SK-N-SH (cell line): ENCODE measurements around the gene ATP1A2. TPM values are rescaled to one million over a fixed set of nuclear protein-coding genes. Genes with fewer than 3 reads are reported as not detected.
A peak's percentile ranks its signal among the peaks of the same experiment; 100 is the strongest.

Source experiments
- CTCF ChIA-PET: fragments of 300-600, 350-600 bp; formaldehyde crosslinking; extraction: SDS; loops from one replicate; lab custom pipeline; 2021; lab: Yijun Ruan, JAX
- POLR2A ChIA-PET: fragments of 350-600 bp; sonication (Branson Sonifier 250); formaldehyde crosslinking; extraction: SDS; loops from one replicate; lab custom pipeline; 2020; ENCODE audit warnings: antibody characterized with exemption, inconsistent platforms; lab: Yijun Ruan, JAX
- DNase-seq: peaks from one replicate; pipeline ENCODE4 v3.0.0; 2012
- H2AFZ ChIP-seq: fragments of 200-600 bp; sonication (generic); 2 replicates; pipeline ENCODE4 v1.8.1; 2016; ENCODE audit warnings: antibody characterized with exemption, mild to moderate bottlenecking, low read depth
- H3F3A ChIP-seq: fragments of 200-600 bp; sonication (generic); replicated peaks from 2 replicates; pipeline ENCODE3; 2016; ENCODE audit warnings: antibody characterized with exemption, mild to moderate bottlenecking; ENCODE audit not compliant: insufficient read depth
- H3K27ac ChIP-seq, 2 experiments: fragments of 200-500 bp in 1 of 2; fragments of 200-600 bp in 1 of 2; sonication (Bioruptor generic) in 1 of 2; sonication (generic), shearing (Covaris generic) in 1 of 2; 2 replicates each; pipeline versions ENCODE4 v1.5.1 to v1.6.1; 2014 to 2016; ENCODE audit warnings: low read depth in 2 of 2, inconsistent platforms in 1 of 2, low read length in 1 of 2, mild to moderate bottlenecking in 1 of 2, mixed read lengths in 1 of 2
- H3K27me3 ChIP-seq: fragments of 200-600 bp; sonication (generic), shearing (Covaris generic); 2 replicates; pipeline ENCODE4 v1.6.1; 2016; ENCODE audit warnings: mixed run types; ENCODE audit not compliant: insufficient read depth
- H3K36me3 ChIP-seq, 2 experiments: fragments of 200-500 bp in 1 of 2; fragments of 200-600 bp in 1 of 2; sonication (Bioruptor generic) in 1 of 2; sonication (generic) in 1 of 2; replicated peaks in 1 of 2; 2 replicates each; pipeline versions ENCODE3 to v1.5.1; 2014 to 2016; ENCODE audit warnings: low read length in 1 of 2, mild to moderate bottlenecking in 1 of 2; ENCODE audit not compliant: insufficient read depth in 2 of 2, control insufficient read depth in 1 of 2
- H3K4me1 ChIP-seq, 2 experiments: fragments of 200-500 bp in 1 of 2; fragments of 200-600 bp in 1 of 2; sonication (Bioruptor generic) in 1 of 2; sonication (generic), shearing (Covaris generic) in 1 of 2; 2 replicates each; pipeline versions ENCODE4 v1.5.1 to v1.6.1; 2014 to 2016; ENCODE audit warnings: low read depth in 1 of 2, low read length in 1 of 2, mixed run types in 1 of 2; ENCODE audit not compliant: insufficient read depth in 2 of 2, control insufficient read depth in 1 of 2
- H3K4me2 ChIP-seq: fragments of 200-600 bp; sonication (generic), shearing (Covaris generic); 2 replicates; pipeline ENCODE4 v1.6.1; 2017; ENCODE audit warnings: mixed run types
- H3K4me3 ChIP-seq, 2 experiments: fragments of 200-500 bp in 1 of 2; fragments of 200-600 bp in 1 of 2; sonication (Bioruptor generic) in 1 of 2; sonication (generic), shearing (Covaris generic) in 1 of 2; 2 replicates each; pipeline versions ENCODE4 v1.5.1 to v1.8.1; 2014 to 2016; ENCODE audit warnings: low read depth in 2 of 2, inconsistent platforms in 1 of 2, low read length in 1 of 2, mild to moderate bottlenecking in 1 of 2, mixed read lengths in 1 of 2, moderate library complexity in 1 of 2
- H3K79me2 ChIP-seq: fragments of 200-600 bp; sonication (generic); 2 replicates; pipeline ENCODE4 v1.8.1; 2017; ENCODE audit warnings: mild to moderate bottlenecking; ENCODE audit not compliant: insufficient read depth
- H3K9ac ChIP-seq: fragments of 200-600 bp; sonication (generic); 2 replicates; pipeline ENCODE4 v1.6.1; 2017; ENCODE audit warnings: mixed run types
- H3K9me2 ChIP-seq: fragments of 200-600 bp; sonication (generic); 2 replicates; pipeline ENCODE4 v1.6.1; 2017; ENCODE audit warnings: mixed run types
- H3K9me3 ChIP-seq: fragments of 200-600 bp; sonication (generic); 2 replicates; pipeline ENCODE4 v1.6.1; 2017; ENCODE audit warnings: mixed run types, mild to moderate bottlenecking, moderate library complexity
- H4K20me1 ChIP-seq: fragments of 200-600 bp; sonication (generic); 2 replicates; pipeline ENCODE4 v1.6.1; 2017; ENCODE audit warnings: mild to moderate bottlenecking, mixed run types; ENCODE audit not compliant: insufficient read depth
- ELF1 ChIP-seq: IDR thresholded peaks from 2 replicates; pipeline ENCODE4 v1.4.0; 2012
- EP300 ChIP-seq, 2 experiments: IDR thresholded peaks; 2 replicates each; pipeline versions ENCODE4 v1.4.0 to v1.6.1; 2012; ENCODE audit warnings: borderline replicate concordance in 1 of 2, low read depth in 1 of 2, low read length in 1 of 2
- EZH2phosphoT487 ChIP-seq: fragments of 200-600 bp; sonication (generic); IDR thresholded peaks from 2 replicates; pipeline ENCODE4 v1.6.1; 2017; ENCODE audit warnings: low read depth, mixed run types, mild to moderate bottlenecking, antibody characterized with exemption, moderate library complexity, borderline replicate concordance
- FOSL2 ChIP-seq: IDR thresholded peaks from 2 replicates; pipeline ENCODE4 v1.4.0; 2012; ENCODE audit warnings: low read depth, mild to moderate bottlenecking, moderate library complexity, borderline replicate concordance
- JUND ChIP-seq: IDR thresholded peaks from 2 replicates; pipeline ENCODE4 v1.4.0; 2012
- MXI1 ChIP-seq: IDR thresholded peaks from 2 replicates; pipeline ENCODE4 v1.6.1; 2012; ENCODE audit warnings: mild to moderate bottlenecking, low read depth, low read length, improper control_type of control experiment
- NRF1 ChIP-seq: IDR thresholded peaks from 2 replicates; pipeline ENCODE4 v1.6.1; 2012; ENCODE audit warnings: low read depth, mild to moderate bottlenecking, low read length
- RAD21 ChIP-seq: IDR thresholded peaks from 2 replicates; pipeline ENCODE4 v1.6.1; 2012; ENCODE audit warnings: mild to moderate bottlenecking, low read length
- RXRA ChIP-seq: IDR thresholded peaks from 2 replicates; pipeline ENCODE4 v1.4.0; 2012; ENCODE audit warnings: low read depth, mild to moderate bottlenecking, borderline replicate concordance
- TCF12 ChIP-seq: IDR thresholded peaks from 2 replicates; pipeline ENCODE4 v1.4.0; 2012
- WGBS: methylation state at CpG from one replicate; pipeline ENCODE4 v1.1.6; 2017; ENCODE audit warnings: low lambda C conversion rate; 5-methylcytosine and 5-hydroxymethylcytosine counted together
- polyA plus RNA-seq, 3 experiments: library from polyadenylated mRNA; depleted of rRNA; stranded (reverse); fragments of >200 nt; gene quantifications; 2 replicates each; pipeline ENCODE4 v1.2.3, GENCODE V29; 2012
- TF ChIP-seq, protein P1 (sequence below): IDR thresholded peaks from 2 replicates; pipeline ENCODE4 v1.4.0; 2012; ENCODE audit warnings: low read depth, borderline replicate concordance
- TF ChIP-seq, protein P2 (sequence below): fragments of 200-600 bp; sonication (generic); IDR thresholded peaks from 2 replicates; pipeline ENCODE4 v1.6.1; 2017; ENCODE audit warnings: antibody characterized with exemption, mild to moderate bottlenecking, moderate library complexity
- TF ChIP-seq, protein P3 (sequence below): IDR thresholded peaks from 2 replicates; pipeline ENCODE4; 2012

The ATP1A2 gene
- polyA plus RNA-seq, 1 of the 3 experiments (the other 2 are of a cell fraction): 0.07 TPM

DNA sequence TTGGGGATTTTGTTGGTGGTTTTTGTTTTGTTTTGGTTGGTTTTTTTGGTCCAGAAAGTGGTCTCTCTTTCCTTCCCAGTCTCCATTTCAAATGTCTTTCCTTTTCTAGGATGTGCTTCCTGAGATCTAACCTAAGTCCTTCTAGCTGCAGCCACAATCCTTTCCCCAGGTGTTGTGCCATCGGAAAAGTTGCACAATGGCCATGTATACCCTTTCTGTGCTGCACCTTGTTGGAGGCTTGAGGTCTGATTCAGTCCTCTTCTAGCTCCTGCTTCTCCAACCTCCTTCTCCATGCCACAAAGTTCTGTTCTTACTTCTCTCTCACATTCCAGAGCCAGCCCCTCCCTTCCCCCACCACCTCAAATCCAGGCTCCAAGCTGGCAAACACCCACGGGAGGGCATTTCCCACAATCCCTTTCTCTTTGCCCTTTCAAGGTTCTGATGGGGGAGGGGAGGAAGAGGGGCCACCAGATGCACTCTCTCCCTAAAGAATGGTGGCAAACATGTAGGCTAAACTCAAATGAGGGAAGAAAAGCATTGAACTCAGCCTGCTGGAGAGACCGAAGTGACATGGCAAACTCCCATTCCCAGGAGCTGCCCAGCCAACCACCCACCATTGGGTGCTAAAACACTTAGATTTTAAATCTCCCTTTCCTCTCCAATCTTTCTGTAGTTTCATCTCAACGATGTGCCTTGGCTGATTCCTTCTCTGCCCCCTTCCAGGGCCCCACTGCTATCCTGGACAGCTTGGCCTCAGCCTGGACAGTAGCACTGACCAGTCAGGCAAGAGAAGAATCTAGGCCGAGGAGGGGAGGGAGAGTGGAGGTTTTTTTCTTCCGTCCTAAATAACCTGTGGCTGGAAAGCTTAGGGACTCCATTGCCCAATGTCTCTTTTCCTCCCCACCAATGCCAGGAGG, 48.5 kb upstream of the ATP1A2 start (continued):
- TF ChIP-seq, protein P1, sequence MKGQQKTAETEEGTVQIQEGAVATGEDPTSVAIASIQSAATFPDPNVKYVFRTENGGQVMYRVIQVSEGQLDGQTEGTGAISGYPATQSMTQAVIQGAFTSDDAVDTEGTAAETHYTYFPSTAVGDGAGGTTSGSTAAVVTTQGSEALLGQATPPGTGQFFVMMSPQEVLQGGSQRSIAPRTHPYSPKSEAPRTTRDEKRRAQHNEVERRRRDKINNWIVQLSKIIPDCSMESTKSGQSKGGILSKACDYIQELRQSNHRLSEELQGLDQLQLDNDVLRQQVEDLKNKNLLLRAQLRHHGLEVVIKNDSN: no peak
- TF ChIP-seq JUND: no peak
- no peak for TF ChIP-seq RAD21
- TF ChIP-seq RXRA: no peak

DNA sequence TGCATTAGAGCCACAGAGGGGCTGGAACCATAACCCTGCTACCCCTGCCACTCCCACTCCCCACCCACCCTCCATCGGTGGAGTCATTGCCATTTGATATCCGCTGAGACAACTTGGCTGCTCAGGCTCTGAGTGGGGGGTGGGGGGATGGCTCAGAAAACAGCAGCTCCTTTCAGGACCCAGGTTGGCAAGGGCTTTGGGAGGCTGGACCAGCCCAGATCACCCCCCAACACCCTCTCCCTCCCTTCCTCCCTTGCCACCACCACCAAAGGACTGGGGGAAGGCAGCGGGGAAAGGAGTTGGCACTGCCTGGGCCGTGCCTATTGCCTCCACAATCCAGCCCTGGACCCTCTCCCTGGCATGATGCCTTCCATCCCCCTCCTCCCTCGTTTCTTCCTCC, 47.3 kb upstream of the ATP1A2 start:
- Histone ChIP-seq H3K27me3 (peaks cover 48% of the 10 kb centered on the region), H3K9ac (no peak overlapping the region), H3K27ac (no peak overlapping the region), H3K9me2 (no peaks in the 10 kb centered on the region), H4K20me1 (no peaks in the 10 kb centered on the region), H3F3A (no peaks in the 10 kb centered on the region), H3K4me3 (no peak overlapping the region), H3K36me3 (no peaks in the 10 kb centered on the region), H3K9me3 (no peaks in the 10 kb centered on the region), H3K4me1 (peaks cover 0 to 9% of the 10 kb centered on the region in 2 experiments; a peak in 1 of 4 replicates), H3K79me2 (no peaks in the 10 kb centered on the region), H2AFZ (no peak overlapping the region), H3K4me2 (no peak overlapping the region)
- WGBS: 54% methylated on average over 5 of the region's 5 CpGs
- DNase-seq: no peak
- CTCF ChIA-PET: interaction anchor here (0.8 to 10.7 kb wide), 6 partner anchors 11 to 184 kb away, joined by 3 to 74 read pairs (median 5); partner anchors contain the start of gene KCNJ9
- no peak for TF ChIP-seq TCF12
- no peak for TF ChIP-seq RXRA
- no peak for TF ChIP-seq FOSL2
- no peak for TF ChIP-seq ELF1
- TF ChIP-seq, all 33 proteins: peak for 0
- POLR2A ChIA-PET: no interaction called here

DNA sequence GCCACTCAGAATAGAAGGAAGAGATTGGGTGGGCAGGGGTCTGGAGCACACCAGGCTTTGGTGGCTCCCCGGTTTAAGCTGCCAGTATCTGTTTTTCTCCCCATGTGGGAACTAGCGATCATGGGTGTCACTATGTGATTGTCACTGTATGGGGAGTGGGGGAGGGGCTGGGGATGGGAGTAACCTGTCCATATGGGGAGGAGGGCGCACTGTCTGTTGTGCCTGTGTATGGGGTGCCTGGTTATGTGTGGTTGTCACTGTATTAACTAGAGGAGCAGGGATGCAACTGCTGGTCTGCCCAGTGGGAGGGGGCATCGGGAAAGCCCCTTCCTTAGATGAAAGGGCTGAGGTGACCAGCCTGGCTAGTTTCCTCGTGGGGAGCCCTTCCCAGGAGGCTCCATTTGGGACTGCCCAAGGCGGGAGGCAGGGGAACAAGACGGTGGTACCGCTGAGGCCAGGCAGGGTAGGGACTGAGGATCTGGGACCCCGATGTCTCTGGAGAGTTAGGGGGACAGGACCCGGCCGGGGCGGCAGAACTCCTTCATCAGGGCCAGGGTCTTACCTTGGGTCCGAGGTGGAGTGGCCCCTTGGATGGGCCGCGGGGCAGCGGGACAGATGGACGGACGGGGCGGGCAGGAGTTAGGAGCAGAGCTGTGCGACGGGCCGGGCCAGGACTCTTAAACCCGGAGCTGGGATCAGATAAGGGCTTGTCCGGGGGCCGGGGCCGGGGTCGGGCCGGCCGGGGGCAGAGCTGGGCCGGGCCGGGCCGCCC, 45.9 kb upstream of the ATP1A2 start, which contains the start of gene KCNJ10:
Gene KCNJ10, minus strand, starts transcription at position 701 of the 772 bp plus-strand sequence. CDS start 27,628 bp downstream, outside the sequence.
- Histone ChIP-seq H2AFZ (peak within 1 kb of the TSS; percentile 86), H3K4me3 (peak within 1 kb of the TSS; percentile 52 to 68), H3K36me3 (no peaks in the 10 kb centered on the region), H3K9me2 (no peaks in the 10 kb centered on the region), H4K20me1 (no peaks in the 10 kb centered on the region), H3K4me1 (peaks cover 0 to 9% of the 10 kb centered on the region in 2 experiments; a peak in 1 of 4 replicates), H3K79me2 (no peaks in the 10 kb centered on the region), H3F3A (no peaks in the 10 kb centered on the region), H3K27ac (no peak within 1 kb of the TSS), H3K27me3 (peaks cover 34% of the 10 kb centered on the region), H3K4me2 (peak within 1 kb of the TSS; percentile 91), H3K9me3 (no peaks in the 10 kb centered on the region), H3K9ac (no peak within 1 kb of the TSS)
- ChIA-PET POLR2A (interaction anchor here (0.5 to 1.1 kb wide), 3 partner anchors 17 to 139 kb away, joined by 3 read pairs; partner anchors contain the start of gene IGSF8), CTCF (interaction anchor here (0.6 to 14.2 kb wide), 7 partner anchors 9 to 183 kb away, joined by 3 to 163 read pairs (median 6); no protein-coding TSS in a partner anchor)
- no peak for DNase-seq
- no peak for TF ChIP-seq NRF1
- TF ChIP-seq TCF12: no peak
- TF ChIP-seq, protein P2, sequence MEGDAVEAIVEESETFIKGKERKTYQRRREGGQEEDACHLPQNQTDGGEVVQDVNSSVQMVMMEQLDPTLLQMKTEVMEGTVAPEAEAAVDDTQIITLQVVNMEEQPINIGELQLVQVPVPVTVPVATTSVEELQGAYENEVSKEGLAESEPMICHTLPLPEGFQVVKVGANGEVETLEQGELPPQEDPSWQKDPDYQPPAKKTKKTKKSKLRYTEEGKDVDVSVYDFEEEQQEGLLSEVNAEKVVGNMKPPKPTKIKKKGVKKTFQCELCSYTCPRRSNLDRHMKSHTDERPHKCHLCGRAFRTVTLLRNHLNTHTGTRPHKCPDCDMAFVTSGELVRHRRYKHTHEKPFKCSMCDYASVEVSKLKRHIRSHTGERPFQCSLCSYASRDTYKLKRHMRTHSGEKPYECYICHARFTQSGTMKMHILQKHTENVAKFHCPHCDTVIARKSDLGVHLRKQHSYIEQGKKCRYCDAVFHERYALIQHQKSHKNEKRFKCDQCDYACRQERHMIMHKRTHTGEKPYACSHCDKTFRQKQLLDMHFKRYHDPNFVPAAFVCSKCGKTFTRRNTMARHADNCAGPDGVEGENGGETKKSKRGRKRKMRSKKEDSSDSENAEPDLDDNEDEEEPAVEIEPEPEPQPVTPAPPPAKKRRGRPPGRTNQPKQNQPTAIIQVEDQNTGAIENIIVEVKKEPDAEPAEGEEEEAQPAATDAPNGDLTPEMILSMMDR: no peak
- no peak for TF ChIP-seq EP300 (IDR thresholded peaks at IDR 0.05; ENCODE audit: borderline replicate concordance in 1 of 2, low read depth in 1 of 2, low read length in 1 of 2)
- TF ChIP-seq FOSL2: no peak
- TF ChIP-seq, protein P3, sequence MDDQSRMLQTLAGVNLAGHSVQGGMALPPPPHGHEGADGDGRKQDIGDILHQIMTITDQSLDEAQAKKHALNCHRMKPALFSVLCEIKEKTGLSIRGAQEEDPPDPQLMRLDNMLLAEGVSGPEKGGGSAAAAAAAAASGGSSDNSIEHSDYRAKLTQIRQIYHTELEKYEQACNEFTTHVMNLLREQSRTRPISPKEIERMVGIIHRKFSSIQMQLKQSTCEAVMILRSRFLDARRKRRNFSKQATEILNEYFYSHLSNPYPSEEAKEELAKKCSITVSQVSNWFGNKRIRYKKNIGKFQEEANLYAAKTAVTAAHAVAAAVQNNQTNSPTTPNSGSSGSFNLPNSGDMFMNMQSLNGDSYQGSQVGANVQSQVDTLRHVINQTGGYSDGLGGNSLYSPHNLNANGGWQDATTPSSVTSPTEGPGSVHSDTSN: no peak
- no peak for TF ChIP-seq EZH2phosphoT487
- TF ChIP-seq MXI1: no peak
- WGBS: 11% methylated on average over 25 of the region's 32 CpGs
